ENCODE measurements around the gene RXFP2. TPM values are rescaled to one million over a fixed set of nuclear protein-coding genes. Genes with fewer than 3 reads are reported as not detected.

RXFP2 gene
- total RNA-seq, 1 experiment from 2014 or later = not detected

DNA sequence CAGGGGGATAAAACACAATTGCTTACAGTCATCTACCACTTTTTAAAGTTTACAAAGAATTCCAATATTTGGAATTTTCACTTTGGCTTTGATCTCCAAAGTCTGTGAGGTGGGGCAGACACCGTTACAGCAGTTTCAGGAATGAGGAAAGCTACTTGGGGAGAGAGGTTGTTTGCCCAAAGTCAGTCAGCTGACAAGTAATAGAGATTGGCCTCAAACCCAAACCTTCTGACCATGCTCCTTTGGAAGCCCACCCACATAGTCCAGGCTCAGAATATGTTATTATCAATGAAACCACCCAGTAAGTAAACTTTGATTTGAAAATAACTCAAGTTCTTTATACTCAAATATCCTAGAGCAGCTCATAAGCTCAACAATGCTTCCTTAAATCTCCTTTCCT is 29.0 kb downstream of the RXFP2 start:
- no peak for DNase-seq (ENCODE audit: low read depth)

DNA sequence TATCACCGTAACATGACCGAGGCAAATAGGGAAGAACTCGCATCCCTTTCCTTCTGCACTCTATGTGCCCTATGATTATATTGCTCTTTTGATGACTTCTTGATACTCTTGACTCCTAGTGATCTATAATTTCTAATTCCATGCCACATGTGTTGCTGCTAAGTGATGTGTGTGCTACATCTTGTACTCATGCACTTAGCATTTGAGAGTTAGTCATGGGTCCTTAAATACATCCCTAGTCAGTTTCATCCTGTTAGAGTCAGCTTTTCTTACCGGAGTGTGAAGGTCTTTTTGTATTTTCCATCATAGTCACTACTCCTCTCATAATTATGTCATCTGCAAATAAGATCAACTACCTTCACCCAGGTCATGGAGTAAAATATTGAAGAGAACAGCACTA is 30.2 kb downstream of the RXFP2 start:
- no peak for DNase-seq (ENCODE audit: low read depth)

DNA sequence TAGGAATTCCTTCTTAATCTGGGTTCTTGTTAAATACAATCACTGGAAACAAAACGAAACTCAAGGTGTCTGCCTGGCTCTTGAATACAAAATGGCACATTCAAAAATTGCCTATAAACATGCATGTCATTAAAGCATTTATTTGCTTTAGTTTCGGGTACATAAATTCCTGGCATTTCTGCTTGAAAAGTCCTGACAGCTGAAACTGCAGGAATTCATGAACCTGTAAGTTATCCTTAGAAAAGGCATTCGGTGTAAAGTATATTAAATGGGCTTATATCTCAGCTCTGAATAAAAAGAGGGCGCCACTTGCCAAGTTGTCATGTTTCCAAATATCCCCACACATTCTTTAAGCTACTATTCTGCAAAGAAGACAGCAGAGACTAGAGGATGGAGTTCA is 32.9 kb downstream of the RXFP2 start:
- DNase-seq (ENCODE audit: low read depth) = peak; percentile 38

DNA sequence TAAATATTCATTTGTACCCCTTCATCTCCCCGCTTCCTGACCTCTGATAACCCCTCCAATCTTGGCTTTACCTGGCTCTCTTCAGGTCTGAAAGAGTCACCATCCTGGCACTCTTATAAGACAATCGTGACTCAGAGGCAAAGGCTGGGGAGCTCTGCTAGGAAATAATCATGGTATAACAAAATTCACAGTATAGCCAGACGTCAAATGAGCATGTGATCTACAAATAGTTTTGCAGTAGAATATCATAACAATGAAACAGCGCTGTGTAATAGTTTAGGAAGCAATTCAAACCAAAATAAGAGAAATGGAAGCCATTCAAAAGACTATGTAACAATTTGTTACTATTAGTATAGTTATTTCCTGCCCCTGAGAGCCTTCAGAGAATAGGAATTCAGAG is 34.2 kb downstream of the RXFP2 start:
- DNase-seq (ENCODE audit: low read depth) = no peak

DNA sequence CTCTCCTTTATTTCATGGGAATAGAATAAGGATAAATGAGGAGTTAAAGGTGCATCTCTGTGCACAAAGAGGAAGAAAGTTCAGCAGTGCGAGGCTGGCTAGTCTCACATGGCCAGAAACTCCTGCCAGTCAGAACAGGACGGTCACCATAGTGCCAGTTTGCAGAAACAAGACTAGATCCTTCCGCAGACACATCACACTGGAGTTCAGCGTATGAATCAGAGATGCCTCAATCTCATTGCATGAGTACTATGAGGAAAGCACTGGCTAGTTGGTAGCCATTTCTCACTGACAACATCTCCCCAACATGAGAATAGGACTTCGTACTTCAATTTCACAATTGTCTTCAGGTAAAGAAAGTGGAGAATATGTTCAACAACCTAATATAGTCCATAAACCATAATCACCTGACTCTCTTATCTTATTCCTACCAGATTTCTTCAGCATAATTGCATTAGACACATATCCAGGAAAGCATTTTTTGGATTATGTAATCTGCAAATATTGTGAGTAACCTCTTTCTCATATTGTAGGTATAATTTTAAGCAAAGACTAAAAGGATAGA is 34.9 kb downstream of the RXFP2 start:
- DNase-seq (ENCODE audit: low read depth) = no peak

DNA sequence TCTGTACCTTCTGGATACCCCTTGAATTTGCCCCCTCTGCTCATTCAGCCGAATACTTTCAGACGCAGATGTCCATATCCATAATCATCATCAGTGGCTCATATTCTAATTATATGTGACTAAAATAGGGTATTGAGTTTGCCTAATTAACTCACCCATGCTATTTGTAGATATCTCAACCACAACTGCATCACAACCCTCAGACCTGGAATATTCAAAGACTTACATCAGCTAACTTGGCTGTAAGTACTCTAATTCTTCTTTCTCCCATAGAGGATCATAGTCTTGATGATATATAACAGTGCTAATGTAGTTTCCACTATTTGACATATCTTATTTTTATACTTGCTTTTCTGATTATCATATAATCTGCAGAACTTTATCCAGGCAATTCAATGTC is 35.8 kb downstream of the RXFP2 start:
- DNase-seq (ENCODE audit: low read depth) = no peak

DNA sequence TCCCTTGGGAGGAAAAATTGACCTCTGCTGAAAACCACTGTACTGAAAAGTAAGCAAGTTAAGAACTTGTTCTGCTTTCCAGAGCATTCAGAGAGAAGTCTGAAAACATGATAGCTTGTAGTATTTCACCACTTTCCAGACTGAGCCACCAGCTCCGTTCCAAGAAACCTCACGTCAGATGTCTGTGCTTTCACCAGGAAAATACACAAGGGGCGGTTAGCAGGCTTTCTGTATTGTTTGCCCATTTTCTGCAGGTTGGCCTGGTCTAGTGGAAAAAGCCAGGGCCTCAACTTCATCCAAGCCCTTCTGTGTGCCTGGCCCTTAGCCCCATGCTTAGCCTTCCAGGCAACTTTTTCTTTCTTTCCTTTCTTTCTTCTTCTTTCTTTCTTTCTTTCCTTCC is 36.4 kb downstream of the RXFP2 start:
- DNase-seq (ENCODE audit: low read depth) = no peak

DNA sequence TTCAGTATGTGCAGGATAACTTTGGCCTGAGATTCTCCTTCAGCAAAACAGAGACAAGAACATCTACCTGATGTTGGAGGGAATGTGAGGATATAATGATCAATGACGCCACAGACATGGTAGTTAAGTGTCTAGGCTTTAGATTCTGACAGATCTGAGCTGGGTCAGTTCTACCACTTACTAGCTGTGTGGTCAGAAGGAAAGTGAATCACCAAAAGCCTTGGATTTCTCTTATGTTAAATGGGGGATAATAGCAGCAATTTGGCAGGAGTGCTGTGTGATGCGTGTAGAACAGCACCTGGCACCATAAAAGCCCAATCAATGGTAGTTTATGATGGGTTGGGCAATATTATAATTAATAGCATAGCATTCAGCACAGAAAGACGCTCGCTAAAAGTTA is 41.7 kb downstream of the RXFP2 start:
- no peak for DNase-seq (ENCODE audit: low read depth)

DNA sequence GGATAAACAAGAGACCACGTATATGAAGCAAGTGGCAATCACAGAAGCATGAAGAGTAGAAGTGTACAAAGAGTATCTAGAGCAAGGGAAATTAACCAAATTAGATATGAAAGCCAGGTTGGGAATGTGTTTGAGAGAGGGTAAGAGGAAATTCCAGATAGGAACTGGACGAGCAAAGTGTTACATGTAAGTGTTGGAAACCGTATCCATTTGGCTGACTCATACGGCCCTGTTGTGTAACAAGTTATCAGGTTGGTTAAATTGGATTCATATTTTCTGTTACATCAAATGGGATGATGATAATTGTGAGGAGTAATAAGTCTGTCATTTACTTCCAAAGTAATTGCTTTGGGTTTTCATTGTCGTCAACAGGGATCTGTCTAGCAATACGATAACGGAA is 46.7 kb downstream of the RXFP2 start:
- no peak for DNase-seq (ENCODE audit: low read depth)

DNA sequence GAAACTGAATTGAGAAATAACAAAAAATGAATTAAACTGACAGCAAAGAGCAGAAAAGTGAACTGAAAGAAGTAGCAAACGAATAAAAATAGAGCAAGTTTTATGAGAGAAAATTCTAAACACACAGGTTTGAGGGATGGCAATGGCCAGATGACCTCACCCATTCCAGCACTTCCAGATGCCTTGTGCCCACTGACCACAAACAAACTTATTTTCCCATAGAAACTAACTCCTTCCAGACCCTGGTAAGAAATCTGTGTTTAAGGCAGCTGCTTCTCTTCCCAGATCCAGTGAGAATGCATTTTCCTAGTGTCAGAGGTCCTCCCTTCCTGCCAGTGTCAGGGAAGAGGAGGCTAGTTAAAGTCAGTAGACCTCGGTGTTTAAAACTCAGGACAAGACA is 51.7 kb downstream of the RXFP2 start:
- peak; percentile 88 for DNase-seq (ENCODE audit: low read depth)

DNA sequence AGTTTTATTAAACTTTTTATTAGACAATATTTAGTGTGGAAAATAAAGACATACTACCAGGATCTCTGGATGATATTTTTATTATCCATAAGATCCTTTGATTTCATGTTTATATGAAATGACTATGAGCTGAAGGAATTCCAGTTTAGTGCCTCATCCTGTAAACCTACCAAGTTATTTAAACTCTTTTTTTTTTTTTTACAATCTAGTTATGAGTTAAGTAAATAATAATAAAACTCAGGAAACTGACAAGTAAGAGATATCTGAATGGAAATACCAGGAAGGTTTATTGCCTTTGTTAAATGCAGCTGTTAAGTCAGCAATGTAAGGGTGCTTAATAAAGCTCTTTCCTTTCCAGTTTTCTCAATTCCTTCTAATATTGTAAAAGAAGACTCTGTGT is 53.9 kb downstream of the RXFP2 start:
- DNase-seq (ENCODE audit: low read depth) = peak; percentile 78

DNA sequence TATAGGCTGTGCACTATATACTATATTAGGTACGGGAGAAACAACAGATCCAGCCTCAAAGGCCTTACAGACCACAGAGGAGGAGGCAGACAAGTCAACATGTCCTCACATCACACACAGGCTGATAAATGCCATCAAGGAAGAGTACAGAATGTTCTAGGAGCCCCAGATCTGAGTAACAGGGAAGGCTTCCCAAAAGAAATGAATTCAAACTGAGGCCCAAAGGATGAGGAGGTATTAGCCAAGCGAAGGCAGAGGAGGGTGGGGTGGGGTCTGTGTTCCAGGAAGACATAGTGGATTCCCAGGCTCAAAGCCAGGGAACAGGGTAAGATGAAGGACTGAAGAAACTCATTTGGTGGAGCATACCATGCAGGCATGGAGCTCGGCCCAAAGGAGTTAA is 55.1 kb downstream of the RXFP2 start:
- no peak for DNase-seq (ENCODE audit: low read depth)

DNA sequence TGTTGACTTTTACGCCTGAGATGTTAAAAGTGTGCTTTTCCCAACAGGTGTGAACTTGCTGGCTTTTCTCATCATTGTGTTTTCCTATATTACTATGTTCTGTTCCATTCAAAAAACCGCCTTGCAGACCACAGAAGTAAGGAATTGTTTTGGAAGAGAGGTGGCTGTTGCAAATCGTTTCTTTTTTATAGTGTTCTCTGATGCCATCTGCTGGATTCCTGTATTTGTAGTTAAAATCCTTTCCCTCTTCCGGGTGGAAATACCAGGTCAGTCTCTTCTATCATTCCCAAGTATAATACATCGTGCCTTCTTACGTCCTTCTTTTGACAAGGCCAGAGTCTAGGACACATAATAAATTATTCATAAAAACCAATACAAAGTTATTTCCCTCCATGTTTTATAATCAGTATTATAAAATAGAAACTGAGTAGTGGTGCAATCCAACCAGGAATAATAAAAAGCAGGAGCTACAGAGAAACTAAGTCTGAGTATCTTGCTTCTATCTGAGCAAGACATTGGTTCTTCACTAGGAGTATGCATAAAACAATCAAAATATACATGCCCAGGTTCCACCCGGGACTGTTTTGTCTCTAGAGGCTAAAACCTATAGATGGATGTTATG is 57.9 kb downstream of the RXFP2 start:
- DNase-seq (ENCODE audit: low read depth) = peak; percentile 61

DNA sequence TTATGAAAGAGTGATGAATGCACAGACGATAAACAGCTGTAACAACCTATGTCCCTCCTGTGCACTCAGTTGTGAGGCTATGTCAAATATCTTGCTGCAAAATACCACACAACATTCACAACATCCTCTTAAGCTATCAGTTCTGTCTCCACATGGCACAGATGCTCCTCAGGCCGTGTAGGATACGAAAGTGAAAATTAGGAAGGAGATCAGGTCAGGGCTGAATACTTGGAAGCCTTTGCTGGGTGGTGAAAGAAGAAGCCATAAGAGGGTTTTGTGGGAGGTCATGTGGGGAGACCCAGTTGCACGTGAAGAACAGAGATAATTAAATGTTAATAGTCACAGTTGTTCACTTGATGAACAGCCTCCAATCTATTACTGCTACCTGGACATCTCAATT is 58.9 kb downstream of the RXFP2 start:
- DNase-seq (ENCODE audit: low read depth) = no peak

DNA sequence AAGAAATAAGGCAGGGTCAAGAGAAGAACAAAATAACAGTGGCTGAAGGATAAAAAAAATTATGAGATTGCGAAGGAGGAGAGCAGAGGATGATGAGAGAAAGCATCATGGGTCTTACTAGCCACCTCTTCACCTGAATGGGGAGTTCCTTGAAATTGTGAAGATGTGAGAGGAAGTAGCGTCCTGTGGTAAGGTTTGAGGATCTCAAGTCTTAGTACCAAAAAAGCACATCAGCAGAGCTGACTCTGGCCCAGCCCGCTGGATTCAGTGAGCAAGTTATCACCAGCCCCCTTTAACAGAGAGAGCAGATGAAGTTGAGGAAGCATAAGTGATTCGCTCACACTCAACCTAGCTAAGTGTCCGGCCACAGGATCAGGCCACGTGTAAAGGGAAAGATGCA is 61.8 kb downstream of the RXFP2 start:
- DNase-seq (ENCODE audit: low read depth) = no peak

DNA sequence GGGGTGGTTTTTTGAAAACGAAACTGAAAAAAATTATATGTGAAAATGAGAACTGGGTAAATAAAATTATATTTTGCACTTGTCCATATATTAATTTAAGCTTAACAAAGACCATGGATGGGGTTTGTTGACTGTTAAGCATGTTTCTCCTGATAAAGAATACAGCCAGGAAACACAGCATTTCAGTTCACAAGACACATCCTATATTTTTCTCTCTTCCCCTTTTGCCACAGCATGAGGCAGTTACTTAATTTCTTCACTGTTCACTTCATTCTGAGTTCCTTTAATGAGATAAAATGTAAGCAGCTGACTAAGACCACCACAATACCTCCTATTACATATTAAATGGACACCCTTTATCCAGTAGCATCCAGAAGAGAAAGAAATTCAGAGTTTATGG is 64.0 kb downstream of the RXFP2 start:
- DNase-seq (ENCODE audit: low read depth) = no peak

DNA sequence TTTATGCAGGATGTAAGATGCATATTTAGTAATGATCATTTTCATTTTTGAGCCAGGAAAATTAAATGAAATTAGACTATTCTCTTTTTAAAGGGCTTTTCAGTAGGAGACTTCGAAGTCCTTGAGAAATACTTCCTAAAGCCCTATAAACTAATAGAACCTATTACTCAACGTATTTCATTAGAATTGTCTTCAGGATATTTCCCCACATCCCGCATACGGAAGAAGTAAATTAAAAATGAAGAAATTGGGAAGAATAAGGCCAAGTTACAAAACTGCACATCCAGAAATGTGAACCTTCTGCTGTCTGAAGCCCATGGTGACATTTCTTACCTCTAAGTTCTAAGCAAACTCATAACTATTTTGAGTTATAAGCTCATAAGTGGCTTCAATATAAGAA is 66.5 kb downstream of the RXFP2 start:
- DNase-seq (ENCODE audit: low read depth) = no peak

DNA sequence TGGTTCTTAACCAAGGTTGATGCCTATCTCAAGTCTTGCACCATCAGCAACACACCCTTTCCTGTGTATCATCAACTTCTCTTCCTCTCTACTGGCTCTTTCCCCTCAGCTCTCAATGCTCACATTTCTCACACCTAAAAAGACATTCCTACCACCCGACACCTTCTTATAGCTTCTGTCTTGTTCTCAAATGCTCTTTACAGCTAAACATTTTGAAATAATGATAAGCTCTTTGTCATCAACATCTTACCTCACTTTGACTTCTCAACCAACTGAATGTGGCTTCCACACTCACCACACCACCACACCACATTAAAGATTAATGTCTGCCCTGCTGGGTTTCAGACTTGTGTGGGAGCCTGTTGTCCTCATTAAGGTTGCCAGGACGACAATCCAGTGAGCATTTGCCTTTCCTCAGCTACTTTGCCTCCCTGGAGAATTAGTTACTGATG is 67.8 kb downstream of the RXFP2 start:
- peak; percentile 52 for DNase-seq (ENCODE audit: low read depth)

DNA sequence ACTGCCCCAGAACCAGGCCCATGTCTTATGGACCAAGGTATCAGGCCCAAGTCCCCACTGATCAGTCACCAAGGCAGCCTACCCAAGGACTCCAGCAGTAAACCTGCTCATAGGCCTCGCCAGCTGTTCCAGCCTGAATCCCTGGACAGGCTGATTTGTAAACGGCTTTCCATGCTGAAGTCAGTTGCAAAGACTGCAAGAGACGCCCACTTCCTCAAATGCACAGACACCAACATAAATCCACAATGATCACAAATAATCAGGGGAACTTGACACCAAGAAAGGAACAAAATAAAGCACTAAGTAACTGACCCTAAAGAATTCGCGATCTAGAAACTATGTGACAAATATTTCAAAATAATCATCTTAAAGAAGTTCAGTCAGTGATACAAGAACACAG is 75.2 kb downstream of the RXFP2 start:
- DNase-seq (ENCODE audit: low read depth) = no peak

DNA sequence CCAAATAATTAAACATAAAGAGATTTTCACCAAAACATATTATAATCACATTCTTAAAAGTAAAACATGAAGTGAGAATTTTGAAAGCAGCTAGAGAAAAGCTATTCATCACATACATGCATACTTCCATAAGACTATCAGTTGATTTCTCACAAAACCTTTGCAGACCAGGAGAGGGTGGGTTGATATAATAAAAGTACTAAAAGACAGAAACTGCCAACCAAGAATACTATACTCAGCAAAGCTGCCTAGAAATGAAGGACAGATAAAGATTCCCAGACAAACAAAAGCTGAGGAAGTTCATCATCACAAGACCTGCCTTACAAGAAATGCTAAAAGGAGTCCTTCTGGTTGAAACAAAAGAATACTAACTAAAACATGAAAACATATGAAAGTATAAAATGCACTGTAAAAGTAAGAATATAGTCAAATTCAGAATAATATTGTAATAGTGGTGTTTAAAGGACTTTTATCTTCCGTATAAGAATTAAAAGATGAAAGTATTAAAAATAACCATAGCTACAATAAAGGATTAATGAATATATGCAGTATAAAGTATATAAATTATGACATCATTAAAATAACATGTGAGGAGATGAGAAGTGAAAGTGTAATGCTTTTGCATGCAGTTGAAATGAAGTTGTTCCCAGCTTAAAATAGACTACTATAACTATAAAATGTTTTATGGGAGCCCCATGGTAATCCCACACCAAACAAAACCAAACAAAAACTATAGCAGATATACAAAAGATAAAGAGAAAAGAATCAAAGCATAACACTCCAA is 76.2 kb downstream of the RXFP2 start:
- DNase-seq (ENCODE audit: low read depth) = no peak

DNA sequence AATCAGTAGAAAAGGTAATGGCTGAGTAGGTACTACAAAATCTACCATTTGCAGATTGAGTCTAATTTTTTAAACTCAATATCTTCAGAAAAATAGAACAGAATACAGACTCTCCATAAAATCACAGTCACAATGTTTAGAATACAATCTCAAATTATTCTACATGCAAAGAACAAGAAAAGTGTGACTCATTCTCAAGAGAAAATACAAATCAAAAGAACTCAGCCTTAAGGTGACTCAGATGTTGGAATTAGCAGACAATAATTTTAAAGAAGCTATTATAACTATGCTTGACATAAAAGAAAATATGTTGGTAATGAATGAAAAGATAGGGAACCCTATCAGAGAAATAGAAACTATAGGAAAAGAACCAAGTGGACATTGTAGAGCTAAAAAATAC is 78.9 kb downstream of the RXFP2 start:
- DNase-seq (ENCODE audit: low read depth) = peak; percentile 17

DNA sequence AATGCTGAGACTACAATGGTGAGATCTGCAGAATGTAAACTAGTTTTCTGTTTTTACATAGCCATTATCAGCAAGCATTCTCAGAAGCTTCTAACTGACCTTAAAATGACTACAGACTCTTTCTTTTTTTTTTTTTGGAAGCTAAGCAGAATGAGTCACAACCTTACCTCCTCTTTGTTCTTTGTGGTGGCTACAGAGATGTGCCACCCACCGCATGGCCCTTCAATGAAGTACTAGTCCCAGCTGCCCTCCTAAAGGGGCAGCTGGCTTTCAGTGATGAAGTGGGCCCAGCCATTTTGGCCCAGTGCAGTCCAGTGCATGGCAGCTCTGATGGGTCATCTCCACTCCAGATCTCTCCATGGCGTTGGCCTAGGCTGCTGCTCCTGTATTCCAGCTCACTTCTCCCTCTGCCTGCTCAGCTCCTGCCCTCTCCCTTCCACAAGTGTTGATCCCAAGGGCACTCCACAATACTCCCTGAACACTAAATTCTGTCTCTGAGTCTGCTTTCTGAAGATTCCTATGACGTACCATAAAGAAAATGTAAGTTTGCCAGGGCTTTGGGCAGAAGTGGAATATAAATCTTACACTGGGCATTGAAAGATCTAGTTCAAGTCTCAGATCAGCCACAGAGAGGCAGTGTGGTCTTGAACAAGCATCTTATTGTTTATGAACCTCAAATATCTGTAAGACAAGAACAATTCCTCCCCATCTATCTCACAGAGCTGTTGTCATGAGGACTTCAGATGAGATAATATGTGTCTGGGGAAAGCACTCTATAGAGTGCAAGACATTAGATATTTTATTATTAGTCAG is 85.6 kb downstream of the RXFP2 start:
- peak; percentile 55 for DNase-seq (ENCODE audit: low read depth)

Measured in LHCN-M2 (cell line).